GM06990 (cell line): Measurements from ENCODE around the gene NIPA2.

ENCODE experiments used
- DNase-seq: peaks from one replicate; pipeline ENCODE4 v3.0.0-alpha.2; 2011; ENCODE audit not compliant: insufficient read length; ENCODE audit errors: extremely low read depth
- H3K27me3 ChIP-seq: replicated peaks from 2 replicates; pipeline ENCODE4 v1.6.0; 2011; ENCODE audit warnings: low read length; ENCODE audit not compliant: control insufficient read depth, insufficient read depth
- H3K36me3 ChIP-seq: 2 replicates; pipeline ENCODE4 v1.5.1; 2011; ENCODE audit warnings: low read length; ENCODE audit not compliant: control insufficient read depth, insufficient read depth
- H3K4me3 ChIP-seq: replicated peaks from 2 replicates; pipeline ENCODE4 v1.5.1; 2011; ENCODE audit warnings: low read depth, mild to moderate bottlenecking, control low read depth, low read length
- CTCF ChIP-seq: IDR thresholded peaks from 2 replicates; pipeline ENCODE4 v1.5.1; 2011; ENCODE audit warnings: low read length, control low read depth, mild to moderate bottlenecking, inconsistent platforms; ENCODE audit not compliant: insufficient read depth, poor library complexity, severe bottlenecking

NIPA2 gene

GRCh38 chr15:22902046-22902445, 63.6 kb downstream of the NIPA2 start:
- TF ChIP-seq CTCF: no peak
- no peaks in the 10 kb centered on the region for H3K27me3 ChIP-seq
- DNase-seq: no peak
- H3K4me3 ChIP-seq: no peak overlapping the region
- peaks cover 25% of the 10 kb centered on the region for H3K36me3 ChIP-seq

DNA sequence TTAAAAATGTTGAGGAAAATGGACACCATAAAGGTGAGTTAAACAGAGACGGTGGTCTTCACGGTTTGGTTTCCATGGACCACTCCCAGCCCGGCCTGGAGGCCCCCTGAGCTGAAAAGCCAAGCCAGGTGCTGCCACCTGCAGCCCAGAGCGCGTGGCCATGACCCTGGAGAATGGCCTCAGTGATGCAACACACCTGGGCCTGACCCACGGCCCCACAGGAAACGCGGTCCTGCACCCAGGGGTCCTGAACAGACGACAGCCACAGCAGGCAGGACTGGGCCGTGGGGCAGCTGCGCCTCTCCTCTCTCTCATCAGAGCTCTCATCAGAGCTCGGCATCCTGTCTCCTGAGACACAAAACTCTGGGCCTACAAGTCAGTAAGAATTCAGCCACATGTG, 64.1 kb downstream of the NIPA2 start:
- peak; percentile 32 for TF ChIP-seq CTCF
- H3K4me3 ChIP-seq: no peak overlapping the region
- H3K36me3 ChIP-seq: peaks cover 26% of the 10 kb centered on the region
- no peak for DNase-seq
- no peaks in the 10 kb centered on the region for H3K27me3 ChIP-seq

DNA sequence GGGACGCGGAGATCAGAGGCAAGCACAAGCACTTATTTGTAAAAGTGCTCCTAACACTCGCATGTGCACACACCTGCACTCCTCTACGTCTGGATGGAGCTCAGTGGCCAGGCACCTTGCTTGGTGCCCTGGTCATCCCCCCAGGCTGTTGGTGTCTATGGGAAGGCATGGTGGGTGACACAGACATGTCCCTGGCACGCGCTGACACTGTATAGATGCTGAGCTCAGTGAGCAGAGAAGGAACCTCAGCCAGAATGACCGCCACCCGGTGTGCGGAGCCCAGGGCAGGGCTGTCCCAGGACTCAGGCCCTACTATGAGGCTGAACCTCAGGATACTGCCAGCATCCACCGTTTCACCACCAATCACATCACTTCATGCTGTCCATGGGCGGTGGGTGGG, 64.5 kb downstream of the NIPA2 start:
- Histone ChIP-seq H3K36me3 (peaks cover 26% of the 10 kb centered on the region), H3K4me3 (no peak overlapping the region)
- no peak for TF ChIP-seq CTCF

GRCh38 chr15:22903427-22903826, 65.0 kb downstream of the NIPA2 start:
- no peak for DNase-seq
- no peak for TF ChIP-seq CTCF
- H3K36me3 ChIP-seq: peaks cover 28% of the 10 kb centered on the region
- H3K4me3 ChIP-seq: no peak overlapping the region
- H3K27me3 ChIP-seq: no peaks in the 10 kb centered on the region

More for the DNA sequence above, 64.5 kb downstream of the NIPA2 start:
- DNase-seq: no peak
- no peaks in the 10 kb centered on the region for H3K27me3 ChIP-seq

DNA sequence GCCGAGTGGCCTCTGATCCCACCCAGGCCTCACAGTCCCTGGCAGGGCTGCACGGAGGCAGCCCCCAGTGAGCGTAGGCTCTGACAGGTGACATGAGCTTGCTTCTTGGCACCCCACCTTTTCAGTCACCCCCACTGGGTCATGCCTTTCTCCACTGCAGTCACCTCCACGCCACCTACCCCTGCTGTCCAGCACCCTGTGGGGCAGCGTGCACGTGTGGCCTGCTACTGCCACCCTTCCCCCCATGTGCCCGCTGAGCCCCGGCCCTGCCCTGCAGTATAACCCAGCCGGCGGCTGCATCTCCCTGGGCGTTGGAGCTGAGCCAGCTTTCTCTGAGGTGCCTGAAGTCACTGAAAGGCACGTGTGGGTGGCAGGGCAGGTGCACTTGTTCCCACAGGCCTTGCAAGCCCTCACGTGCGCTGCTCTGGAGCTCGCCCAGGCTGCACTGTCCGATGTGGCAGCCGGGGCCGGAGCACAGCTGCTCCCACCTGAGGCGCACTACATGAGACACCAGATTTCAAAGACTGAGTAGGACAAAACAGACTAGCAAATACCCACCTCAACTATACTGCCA, 65.6 kb downstream of the NIPA2 start:
- Histone ChIP-seq H3K36me3 (peaks cover 28% of the 10 kb centered on the region), H3K4me3 (no peak overlapping the region), H3K27me3 (no peaks in the 10 kb centered on the region)
- DNase-seq: no peak
- no peak for TF ChIP-seq CTCF

DNA sequence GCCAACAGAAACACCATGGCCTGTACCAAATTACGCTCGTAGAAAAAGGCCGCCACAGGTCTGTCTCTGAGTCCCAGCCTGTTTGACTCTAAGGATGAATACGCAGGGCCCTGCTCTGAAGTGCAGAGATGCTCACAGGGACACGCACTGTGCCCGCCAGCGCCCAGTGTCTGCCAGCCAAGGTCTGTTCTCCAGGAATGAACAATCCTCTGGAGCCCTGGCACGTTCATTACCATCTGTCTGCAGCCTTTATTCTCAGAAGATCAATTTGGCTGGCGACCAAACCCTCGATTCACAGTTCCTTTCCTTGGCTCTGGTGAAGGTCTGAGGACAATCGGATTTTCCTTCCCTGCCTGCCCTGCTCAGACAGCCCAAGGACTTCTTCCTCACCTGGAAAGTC, 66.3 kb downstream of the NIPA2 start:
- no peak for TF ChIP-seq CTCF
- DNase-seq: no peak
- no peaks in the 10 kb centered on the region for H3K27me3 ChIP-seq
- H3K36me3 ChIP-seq: peaks cover 29% of the 10 kb centered on the region
- H3K4me3 ChIP-seq: no peak overlapping the region
